Activated CD8-positive, alpha-beta memory T cell treated with anti-CD3 and anti-CD28 coated beads, Interleukin-2, amount 10 ng/mL, durations not matched to agents 7 days and 5 days (primary cell): ENCODE data around the gene FAM120A. TPM values are rescaled to one million over a fixed set of nuclear protein-coding genes. Genes with fewer than 3 reads are reported as not detected.

Experiments
- ATAC-seq: fragments of 150-1000 bp; cut with Tn5 transposase; one replicate; pipeline ENCODE4 v1.10.0; 2021; ENCODE audit warnings: moderate library complexity
- CTCF ChIA-PET: fragments of 350-600 bp; sonication (Branson Sonifier 250); formaldehyde crosslinking; loops from one replicate; lab custom pipeline; 2021; ENCODE audit warnings: antibody characterized with exemption; lab: Charles Lee
- DNase-seq: peaks from one replicate; pipeline ENCODE4 v3.0.0-alpha.2; 2020
- H3K27ac Mint-ChIP-seq: one replicate; pipeline ENCODE4 v1.8.0; 2021; ENCODE audit warnings: mild to moderate bottlenecking, mixed read lengths
- H3K27me3 Mint-ChIP-seq: one replicate; pipeline ENCODE4 v1.8.0; 2021; ENCODE audit warnings: mixed read lengths
- H3K36me3 Mint-ChIP-seq: one replicate; pipeline ENCODE4 v1.8.0; 2021; ENCODE audit warnings: mild to moderate bottlenecking, mixed read lengths
- H3K4me1 Mint-ChIP-seq: one replicate; pipeline ENCODE4 v1.8.0; 2021; ENCODE audit warnings: mixed read lengths
- H3K4me3 Mint-ChIP-seq: one replicate; pipeline ENCODE4 v1.8.0; 2021; ENCODE audit warnings: mild to moderate bottlenecking, moderate library complexity, mixed read lengths
- H3K9me3 Mint-ChIP-seq: one replicate; pipeline ENCODE4 v1.8.0; 2022; ENCODE audit warnings: low read depth, mixed read lengths
- total RNA-seq, 2 experiments: library from RNA; stranded (reverse); gene quantifications; one replicate each; pipeline ENCODE4 v1.2.3, GENCODE V29; 2021

FAM120A gene
- total RNA-seq, 2 experiments from 2014 or later: 143 to 155 TPM

DNA sequence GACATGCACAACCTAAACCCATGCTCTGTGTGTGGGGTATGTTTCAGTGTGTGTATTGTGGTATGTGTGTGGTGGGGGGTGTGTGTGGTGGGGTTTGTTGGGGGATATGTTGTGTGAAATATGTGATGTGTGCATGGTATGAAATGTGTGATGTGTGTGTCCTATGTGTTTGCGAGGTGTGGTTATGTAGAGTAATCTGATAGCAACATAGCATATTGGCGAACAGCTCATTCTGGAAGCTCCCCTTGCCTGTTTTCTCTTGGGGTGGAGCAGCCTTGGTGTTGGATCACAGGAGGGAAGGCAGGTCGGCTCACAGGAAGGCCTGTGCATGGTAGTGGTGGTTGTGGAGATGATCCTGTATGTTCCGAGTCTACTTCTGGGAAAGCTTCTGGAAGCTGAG is 89.5 kb downstream of the FAM120A start:
- peaks cover 21% of the 10 kb centered on the region for H3K36me3 Mint-ChIP-seq
- H3K4me1 Mint-ChIP-seq: peaks cover 4% of the 10 kb centered on the region
- CTCF ChIA-PET: no interaction called here
- H3K27me3 Mint-ChIP-seq: no peaks in the 10 kb centered on the region
- DNase-seq: no peak
- H3K9me3 Mint-ChIP-seq: no peaks in the 10 kb centered on the region
- no peak for ATAC-seq
- H3K27ac Mint-ChIP-seq: no peak overlapping the region
- no peak overlapping the region for H3K4me3 Mint-ChIP-seq

DNA sequence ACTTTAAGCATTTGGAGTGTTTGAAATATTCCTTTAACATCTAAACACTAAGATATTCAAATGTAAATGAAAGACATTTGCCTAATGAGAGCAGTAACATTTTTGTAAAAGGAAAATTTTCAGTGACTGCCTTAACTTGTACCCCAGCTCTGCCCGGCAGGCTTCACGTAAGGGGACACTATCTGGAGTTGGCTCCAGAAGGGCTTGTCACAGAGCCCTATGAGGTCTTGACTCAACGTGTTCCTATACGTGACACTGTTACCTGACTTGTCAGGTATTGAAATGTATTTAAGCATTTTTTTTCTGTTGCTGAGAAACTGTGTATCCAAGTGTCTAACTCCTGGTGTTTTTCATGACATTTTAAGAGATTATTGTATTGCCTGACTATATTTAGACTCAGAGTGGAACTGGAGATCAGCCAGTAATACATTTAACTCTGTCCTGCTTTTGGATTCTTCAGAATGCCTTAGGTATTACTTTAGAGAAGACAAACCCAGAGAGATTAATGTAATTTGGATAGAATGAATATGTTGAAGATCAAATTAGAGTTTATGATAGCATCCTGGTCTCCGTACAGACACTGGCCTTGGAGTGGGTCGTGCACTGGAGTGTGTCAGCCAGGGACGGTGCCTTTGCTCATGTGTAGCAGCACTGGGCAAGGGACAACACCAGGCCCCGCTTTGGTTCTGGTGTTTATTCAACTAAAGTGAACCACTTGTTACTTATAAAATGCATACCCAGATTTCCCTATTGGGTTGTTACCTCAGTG is 90.3 kb downstream of the FAM120A start:
- Mint-ChIP-seq H3K9me3 (no peaks in the 10 kb centered on the region), H3K4me3 (no peak overlapping the region), H3K27me3 (no peaks in the 10 kb centered on the region), H3K27ac (peak overlapping the region; percentile 28), H3K36me3 (peaks cover 25% of the 10 kb centered on the region), H3K4me1 (peaks cover 4% of the 10 kb centered on the region)
- DNase-seq: no peak
- CTCF ChIA-PET: no interaction called here
- no peak for ATAC-seq

DNA sequence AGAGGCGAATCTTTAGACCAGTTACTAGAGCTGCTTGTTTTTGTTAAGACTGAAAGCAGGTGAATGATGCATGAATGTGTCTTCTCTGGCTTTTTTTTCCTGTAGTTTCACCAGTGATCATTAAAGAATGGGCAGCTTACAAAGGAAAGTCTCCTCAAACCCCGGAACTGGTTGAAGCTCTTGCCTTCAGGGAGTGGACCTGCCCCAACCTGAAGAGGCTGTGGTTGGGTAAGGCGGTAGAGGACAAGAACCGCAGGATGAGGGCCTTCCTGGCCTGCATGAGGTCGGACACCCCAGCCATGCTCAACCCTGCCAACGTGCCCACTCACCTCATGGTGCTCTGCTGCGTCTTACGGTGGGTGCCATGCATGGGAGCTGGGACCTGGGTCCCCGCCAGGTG is 91.6 kb downstream of the FAM120A start:
- no peaks in the 10 kb centered on the region for H3K9me3 Mint-ChIP-seq
- DNase-seq (no peak), ATAC-seq (no peak)
- peaks cover 31% of the 10 kb centered on the region for H3K36me3 Mint-ChIP-seq
- CTCF ChIA-PET: interaction anchor here (1.0 kb wide), 1 partner anchor 23 kb away, joined by 5 read pairs; no protein-coding TSS in a partner anchor
- no peak overlapping the region for H3K4me3 Mint-ChIP-seq
- H3K27me3 Mint-ChIP-seq: no peaks in the 10 kb centered on the region
- H3K27ac Mint-ChIP-seq: no peak overlapping the region
- peaks cover 4% of the 10 kb centered on the region for H3K4me1 Mint-ChIP-seq

DNA sequence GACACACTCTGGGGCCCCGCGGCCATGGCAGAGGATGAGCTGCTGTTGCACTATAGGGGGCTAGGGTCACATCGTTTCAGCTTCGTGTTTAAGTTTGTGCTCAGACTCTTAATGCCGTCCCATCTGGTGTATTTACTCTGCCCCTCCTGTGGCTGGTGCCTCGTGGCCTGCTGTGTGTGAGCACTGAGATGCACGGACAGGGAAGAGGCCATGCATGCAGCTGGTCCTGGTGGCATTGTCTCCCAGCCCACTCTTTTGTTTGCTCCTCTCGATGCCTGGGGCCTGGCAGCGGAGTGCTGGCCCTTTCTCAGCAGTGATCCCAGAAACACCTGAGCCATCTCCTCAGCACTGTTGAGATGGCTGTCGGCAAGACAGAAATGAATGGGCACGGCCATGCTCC is 94.9 kb downstream of the FAM120A start:
- H3K4me1 Mint-ChIP-seq: peaks cover 2% of the 10 kb centered on the region
- CTCF ChIA-PET: no interaction called here
- DNase-seq (no peak), ATAC-seq (no peak)
- no peak overlapping the region for H3K27ac Mint-ChIP-seq
- peaks cover 36% of the 10 kb centered on the region for H3K36me3 Mint-ChIP-seq
- no peak overlapping the region for H3K4me3 Mint-ChIP-seq
- H3K27me3 Mint-ChIP-seq: no peaks in the 10 kb centered on the region
- no peaks in the 10 kb centered on the region for H3K9me3 Mint-ChIP-seq

DNA sequence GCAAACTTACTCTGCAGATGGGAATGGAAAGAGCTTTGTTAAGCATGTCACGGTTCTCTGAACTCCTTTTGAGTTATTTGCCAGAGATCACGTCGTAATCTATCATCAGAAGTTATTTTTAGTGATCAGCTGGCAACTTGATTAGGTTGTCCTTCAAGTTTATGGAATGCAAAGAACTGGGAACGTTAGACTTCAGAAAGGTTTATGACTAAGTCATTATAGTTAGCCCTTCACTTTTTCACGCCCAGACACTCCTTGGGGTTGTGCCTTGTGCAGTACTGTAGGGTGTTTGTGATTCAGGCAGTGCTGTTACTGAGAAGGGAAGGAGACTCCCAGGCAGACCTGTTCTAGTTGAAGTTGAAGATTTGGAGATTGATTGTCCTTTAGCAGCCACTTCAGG is 98.1 kb downstream of the FAM120A start:
- Mint-ChIP-seq H3K9me3 (no peaks in the 10 kb centered on the region), H3K27me3 (no peaks in the 10 kb centered on the region), H3K4me3 (no peak overlapping the region), H3K36me3 (peaks cover 37% of the 10 kb centered on the region), H3K4me1 (no peaks in the 10 kb centered on the region), H3K27ac (no peak overlapping the region)
- DNase-seq (no peak), ATAC-seq (no peak)
- CTCF ChIA-PET: interaction anchor here (0.9 to 1.6 kb wide), 4 partner anchors 11 to 89 kb away, joined by 3 to 7 read pairs (median 4); no protein-coding TSS in a partner anchor

DNA sequence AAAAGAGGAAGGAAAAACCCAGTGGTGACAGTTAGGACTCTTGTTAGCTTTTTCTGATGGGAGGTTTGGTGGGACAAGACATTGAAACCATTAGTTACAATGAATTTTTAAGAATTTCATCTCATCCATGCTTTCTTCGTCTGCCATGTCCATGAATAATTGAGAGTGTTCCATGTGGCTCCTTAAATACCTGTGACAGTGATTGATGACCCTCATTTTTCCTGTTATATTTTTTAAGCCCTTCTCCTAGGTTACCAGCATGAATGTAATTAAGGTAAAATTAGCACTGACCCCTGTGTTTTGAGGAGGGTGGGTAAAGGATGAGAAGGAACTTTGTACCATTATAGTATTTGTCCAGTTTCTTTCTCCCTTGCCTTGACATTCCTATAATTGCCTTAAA is 101.4 kb downstream of the FAM120A start:
- H3K4me1 Mint-ChIP-seq: no peaks in the 10 kb centered on the region
- no peak for ATAC-seq
- no peak overlapping the region for H3K4me3 Mint-ChIP-seq
- H3K27ac Mint-ChIP-seq: no peak overlapping the region
- no peaks in the 10 kb centered on the region for H3K27me3 Mint-ChIP-seq
- CTCF ChIA-PET: interaction anchor here (3.2 kb wide), 1 partner anchor 14 kb away, joined by 15 read pairs; no protein-coding TSS in a partner anchor
- H3K9me3 Mint-ChIP-seq: no peaks in the 10 kb centered on the region
- DNase-seq: no peak
- peaks cover 40% of the 10 kb centered on the region for H3K36me3 Mint-ChIP-seq

DNA sequence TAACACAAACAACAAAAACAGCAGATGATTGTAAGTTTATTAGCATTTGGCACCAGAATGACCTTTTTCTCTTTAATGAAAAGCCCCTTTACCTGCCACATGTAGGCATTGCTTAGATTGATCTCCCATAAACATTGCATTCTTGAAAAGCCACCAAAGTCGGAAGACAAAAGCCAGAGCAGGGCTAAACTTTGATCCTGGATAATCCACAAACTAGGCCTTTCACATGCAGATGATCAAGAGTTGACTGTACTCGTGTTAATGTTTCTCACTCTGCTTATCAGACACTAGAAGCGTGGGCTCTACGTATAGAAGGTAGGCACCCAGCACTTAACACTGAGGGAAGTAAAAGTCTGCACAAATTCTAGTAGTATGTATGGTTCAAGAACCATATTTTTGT is 103.9 kb downstream of the FAM120A start:
- DNase-seq (no peak), ATAC-seq (no peak)
- CTCF ChIA-PET: interaction anchor here (2.8 kb wide), 1 partner anchor 11 kb away, joined by 13 read pairs; no protein-coding TSS in a partner anchor
- Mint-ChIP-seq H3K27me3 (no peaks in the 10 kb centered on the region), H3K4me3 (no peak overlapping the region), H3K36me3 (peaks cover 51% of the 10 kb centered on the region), H3K4me1 (no peaks in the 10 kb centered on the region), H3K27ac (no peak overlapping the region), H3K9me3 (no peaks in the 10 kb centered on the region)

DNA sequence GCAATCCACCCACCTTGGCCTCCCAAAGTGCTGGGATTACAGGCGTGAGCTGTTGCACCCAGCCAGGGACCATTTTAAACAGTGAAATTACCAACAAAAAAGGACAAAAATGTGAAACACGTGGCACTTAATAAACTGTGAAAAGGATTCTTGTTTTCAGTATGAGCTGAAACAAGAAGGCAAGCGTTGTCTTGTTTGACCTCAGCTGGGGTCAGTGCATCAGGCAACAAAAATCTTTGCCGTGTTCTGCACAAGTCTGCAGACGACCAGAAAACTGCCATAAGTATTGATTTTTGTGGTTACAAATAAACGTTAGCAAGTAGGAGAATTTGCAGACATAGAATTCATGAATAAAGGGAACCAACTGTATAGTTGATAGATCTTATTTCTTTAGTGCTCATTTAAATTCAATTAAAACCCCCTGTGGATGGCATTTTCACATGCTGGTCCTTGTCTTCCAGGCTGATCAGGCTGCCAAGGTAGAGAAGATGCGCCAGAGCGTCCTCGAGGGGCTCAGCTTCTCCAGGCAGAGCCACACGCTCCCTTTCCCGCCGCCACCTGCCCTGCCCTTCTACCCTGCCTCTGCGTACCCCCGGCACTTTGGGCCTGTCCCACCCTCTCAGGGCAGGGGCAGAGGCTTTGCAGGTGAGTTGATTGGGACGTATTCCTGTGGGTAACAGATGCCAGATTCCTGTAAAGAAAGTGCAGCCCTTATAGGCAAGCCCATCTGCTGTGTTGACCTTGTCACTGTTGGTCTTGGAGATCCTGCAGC is 106.1 kb downstream of the FAM120A start:
- Mint-ChIP-seq H3K9me3 (no peaks in the 10 kb centered on the region), H3K36me3 (peaks cover 48% of the 10 kb centered on the region), H3K4me1 (no peaks in the 10 kb centered on the region), H3K27ac (no peak overlapping the region), H3K4me3 (no peak overlapping the region), H3K27me3 (no peaks in the 10 kb centered on the region)
- CTCF ChIA-PET: interaction anchor here (2.8 kb wide), 1 partner anchor 9 kb away, joined by 13 read pairs; no protein-coding TSS in a partner anchor
- DNase-seq: no peak
- no peak for ATAC-seq

DNA sequence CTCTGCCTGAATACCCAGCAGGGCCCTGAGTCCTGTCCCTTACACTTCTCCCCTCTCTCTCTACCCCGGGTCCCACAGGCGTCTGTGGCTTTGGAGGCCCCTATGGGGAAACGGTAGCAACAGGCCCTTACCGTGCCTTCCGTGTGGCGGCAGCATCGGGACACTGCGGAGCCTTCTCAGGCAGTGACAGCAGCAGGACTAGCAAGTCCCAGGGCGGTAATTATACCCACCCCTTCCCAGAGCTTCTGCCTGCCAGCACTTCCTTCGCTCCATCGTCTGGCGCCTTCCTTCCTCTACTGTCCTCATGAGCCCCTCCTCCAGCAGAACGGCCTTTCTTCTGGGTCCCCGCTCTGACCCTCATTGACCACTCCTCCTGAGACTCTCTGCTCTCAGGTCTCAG is 107.0 kb downstream of the FAM120A start:
- H3K4me3 Mint-ChIP-seq: no peak overlapping the region
- H3K27me3 Mint-ChIP-seq: no peaks in the 10 kb centered on the region
- CTCF ChIA-PET: interaction anchor here (2.2 kb wide), 1 partner anchor 105 kb away, joined by 6 read pairs; the partner anchor contains the start of gene FAM120AOS
- peaks cover 48% of the 10 kb centered on the region for H3K36me3 Mint-ChIP-seq
- DNase-seq (no peak), ATAC-seq (no peak)
- H3K4me1 Mint-ChIP-seq: no peaks in the 10 kb centered on the region
- no peaks in the 10 kb centered on the region for H3K9me3 Mint-ChIP-seq
- no peak overlapping the region for H3K27ac Mint-ChIP-seq

DNA sequence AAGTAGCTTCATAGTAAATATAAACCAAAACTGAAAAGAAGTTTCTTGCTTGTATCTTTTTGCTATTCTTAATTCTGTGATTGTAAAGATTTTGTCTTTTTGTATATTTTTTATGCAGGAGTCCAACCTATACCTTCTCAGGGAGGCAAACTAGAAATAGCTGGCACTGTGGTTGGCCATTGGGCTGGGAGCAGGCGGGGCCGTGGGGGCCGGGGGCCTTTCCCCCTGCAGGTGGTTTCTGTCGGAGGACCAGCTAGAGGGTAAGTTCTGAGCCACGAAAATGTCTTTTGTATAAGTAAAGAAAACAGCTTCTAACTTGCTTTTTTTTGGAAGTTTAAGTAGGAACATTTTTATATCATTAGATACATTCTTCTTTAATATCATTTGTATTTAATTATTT is 109.5 kb downstream of the FAM120A start:
- Mint-ChIP-seq H3K4me1 (peaks cover 16% of the 10 kb centered on the region), H3K36me3 (peaks cover 58% of the 10 kb centered on the region), H3K27ac (no peak overlapping the region), H3K9me3 (no peaks in the 10 kb centered on the region), H3K4me3 (no peak overlapping the region), H3K27me3 (no peaks in the 10 kb centered on the region)
- ATAC-seq (no peak), DNase-seq (no peak)
- CTCF ChIA-PET: interaction anchor here (0.9 kb wide), 2 partner anchors 19 to 216 kb away, joined by 3 read pairs; no protein-coding TSS in a partner anchor

DNA sequence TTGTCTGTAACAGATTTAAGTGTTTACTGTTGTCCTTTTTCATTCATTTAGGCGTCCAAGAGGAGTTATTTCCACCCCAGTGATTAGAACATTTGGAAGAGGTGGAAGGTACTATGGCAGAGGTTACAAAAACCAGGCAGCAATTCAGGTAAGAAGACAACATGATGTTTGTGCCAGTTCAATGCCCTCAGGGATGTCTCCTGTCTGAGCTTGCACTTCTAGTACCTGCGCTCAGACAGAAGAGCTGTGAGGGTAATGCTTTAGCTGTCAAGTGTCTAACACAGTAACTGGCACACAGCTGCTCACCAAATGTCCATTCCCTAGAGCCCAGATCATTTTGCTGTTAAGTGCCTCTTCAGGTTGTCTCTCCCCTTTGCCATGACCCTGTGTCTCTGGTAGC is 110.7 kb downstream of the FAM120A start:
- Mint-ChIP-seq H3K4me1 (peaks cover 22% of the 10 kb centered on the region), H3K36me3 (peaks cover 55% of the 10 kb centered on the region), H3K27ac (no peak overlapping the region), H3K27me3 (no peaks in the 10 kb centered on the region), H3K4me3 (no peak overlapping the region), H3K9me3 (no peaks in the 10 kb centered on the region)
- CTCF ChIA-PET: no interaction called here
- no peak for DNase-seq
- no peak for ATAC-seq

DNA sequence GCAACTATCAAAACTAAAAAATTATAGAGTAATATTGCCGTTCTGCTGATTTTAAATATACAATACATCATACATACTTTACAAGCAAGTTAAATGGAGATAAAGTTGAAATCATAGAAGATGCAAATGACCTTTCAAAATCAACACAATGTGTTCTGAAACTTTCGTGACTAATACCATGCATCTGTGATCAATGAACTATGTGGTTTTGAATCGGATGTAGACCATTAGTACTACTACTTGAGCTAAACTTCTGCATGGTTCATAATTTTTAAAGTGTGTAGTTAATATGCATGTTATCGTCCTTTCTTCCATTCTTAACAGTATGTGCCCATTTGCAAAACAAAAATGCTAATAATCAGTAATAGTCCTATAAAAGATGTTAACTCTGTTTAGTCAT is 113.6 kb downstream of the FAM120A start:
- no peak overlapping the region for H3K27ac Mint-ChIP-seq
- CTCF ChIA-PET: interaction anchor here (0.8 to 2.1 kb wide), 9 partner anchors 9 to 894 kb away, joined by 3 to 31 read pairs (median 5); partner anchors contain the start of genes FAM120A, FAM120AOS and NINJ1
- H3K4me3 Mint-ChIP-seq: no peak overlapping the region
- peaks cover 28% of the 10 kb centered on the region for H3K4me1 Mint-ChIP-seq
- ATAC-seq: no peak
- H3K36me3 Mint-ChIP-seq: peaks cover 33% of the 10 kb centered on the region
- no peaks in the 10 kb centered on the region for H3K27me3 Mint-ChIP-seq
- DNase-seq: no peak
- H3K9me3 Mint-ChIP-seq: no peaks in the 10 kb centered on the region
